Measurements from ENCODE around the gene WIPF2.
"Not testable (repeated sequence)": the region's sequence is repeated elsewhere in the genome, so short reads cannot be mapped to it uniquely, and the experiment has no call there.

WIPF2 gene

DNA sequence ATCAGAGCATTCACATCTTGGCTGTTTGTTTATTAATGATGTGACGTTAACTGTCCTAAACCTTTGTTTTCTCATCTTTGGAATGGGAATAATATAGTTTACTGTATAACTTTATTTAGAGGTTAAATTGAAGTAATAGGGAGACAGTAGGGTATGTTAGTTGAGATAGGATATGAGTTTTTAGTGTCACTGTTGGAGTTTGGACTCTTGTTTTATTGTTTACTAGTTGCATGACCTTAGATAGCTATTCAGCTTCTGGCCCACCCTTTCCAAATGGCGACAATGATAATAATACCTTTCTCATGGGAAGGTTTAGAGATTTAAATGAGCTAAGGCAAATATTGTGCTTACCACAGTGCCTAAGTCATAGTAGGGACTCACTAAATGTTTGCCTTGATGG is 40.4 kb downstream of the WIPF2 start:
- DNase-seq: no peak

- no peak for DNase-seq
Measured at GRCh38 chr17:40260528-40260927, 41.4 kb downstream of the WIPF2 start.

DNA sequence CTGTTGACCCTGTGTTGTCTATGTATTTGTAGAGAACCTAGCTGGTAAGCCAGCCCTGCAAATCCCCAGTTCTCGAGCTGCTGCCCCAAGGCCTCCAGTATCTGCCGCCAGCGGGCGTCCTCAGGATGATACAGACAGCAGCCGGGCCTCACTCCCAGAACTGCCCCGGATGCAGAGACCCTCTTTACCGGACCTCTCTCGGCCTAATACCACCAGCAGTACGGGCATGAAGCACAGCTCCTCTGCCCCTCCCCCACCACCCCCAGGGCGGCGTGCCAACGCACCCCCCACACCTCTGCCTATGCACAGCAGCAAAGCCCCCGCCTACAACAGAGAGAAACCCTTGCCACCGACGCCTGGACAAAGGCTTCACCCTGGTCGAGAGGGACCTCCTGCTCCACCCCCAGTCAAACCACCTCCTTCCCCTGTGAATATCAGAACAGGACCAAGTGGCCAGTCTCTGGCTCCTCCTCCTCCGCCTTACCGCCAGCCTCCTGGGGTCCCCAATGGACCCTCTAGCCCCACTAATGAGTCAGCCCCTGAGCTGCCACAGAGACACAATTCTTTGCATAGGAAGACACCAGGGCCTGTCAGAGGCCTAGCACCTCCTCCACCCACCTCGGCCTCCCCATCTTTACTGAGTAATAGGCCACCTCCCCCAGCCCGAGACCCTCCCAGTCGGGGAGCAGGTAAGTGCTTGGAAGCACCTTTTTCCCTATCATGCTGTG is 45.5 kb downstream of the WIPF2 start:
- DNase-seq: no peak

GRCh38 chr17:40265337-40265736 is 46.2 kb downstream of the WIPF2 start:
- DNase-seq: no peak

DNA sequence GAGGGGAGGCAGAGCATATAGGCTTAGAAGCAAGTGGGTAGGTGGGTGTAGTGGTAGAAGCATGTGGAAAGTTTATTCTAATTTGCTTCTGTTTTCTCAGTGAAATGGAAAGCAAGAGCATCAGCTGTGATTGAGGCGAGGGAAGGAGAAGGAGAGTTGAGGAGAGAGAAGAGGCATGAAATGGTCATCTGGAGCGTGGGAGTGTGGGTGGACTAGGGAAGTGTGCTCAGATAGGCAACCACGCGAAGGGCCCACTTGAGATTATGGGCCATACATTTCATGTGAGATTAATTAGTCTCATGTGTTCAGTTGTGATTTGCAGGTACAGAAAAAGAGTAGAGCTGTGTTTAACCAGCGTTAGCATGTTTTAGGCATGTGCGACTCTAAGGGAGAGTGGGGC is 47.8 kb downstream of the WIPF2 start:
- DNase-seq: no peak

GRCh38 chr17:40268141-40268712 is 49.1 kb downstream of the WIPF2 start:
- DNase-seq: no peak

GRCh38 chr17:40278414-40278813 is 59.3 kb downstream of the WIPF2 start:
- no peak for DNase-seq

DNA sequence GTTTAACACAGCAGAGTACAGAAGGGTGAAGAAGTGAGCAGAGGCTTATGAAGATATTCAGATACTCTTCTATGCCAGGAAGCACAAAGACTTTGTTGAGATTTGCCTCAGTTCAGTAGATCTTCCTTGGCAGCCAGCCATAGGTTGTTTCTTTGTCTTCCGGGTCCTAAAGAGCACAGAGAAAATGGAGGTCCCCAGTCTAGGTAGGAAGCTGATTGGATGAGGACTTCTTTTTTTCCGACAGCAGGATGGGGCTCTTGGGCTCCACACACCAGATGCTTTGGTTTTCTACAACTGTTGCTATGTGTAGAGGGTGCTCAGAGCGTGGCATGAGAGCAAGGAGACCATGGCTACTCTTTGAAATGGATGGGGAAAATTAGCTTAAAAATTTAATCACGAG is 60.3 kb downstream of the WIPF2 start:
- DNase-seq: no peak

DNA sequence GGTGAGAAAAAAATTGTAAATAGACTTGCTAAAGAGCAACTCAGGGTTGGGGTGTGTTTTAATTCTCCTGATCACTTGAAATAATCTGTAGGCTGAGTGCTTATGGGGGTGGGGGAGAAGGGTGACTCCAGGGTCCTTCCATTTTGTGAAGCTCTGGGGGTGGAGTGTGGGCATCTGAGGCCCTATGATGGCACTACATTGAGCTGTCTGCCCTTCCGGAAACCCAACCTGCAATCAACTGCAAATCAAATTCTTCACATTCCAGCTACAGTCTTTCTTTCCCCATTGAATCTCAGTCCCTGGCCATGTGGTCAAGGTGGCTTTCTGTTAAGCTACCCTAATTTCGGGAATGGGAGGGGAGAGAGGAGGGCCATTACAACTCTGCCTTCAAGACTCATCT is 62.6 kb downstream of the WIPF2 start:
- DNase-seq: no peak

DNA sequence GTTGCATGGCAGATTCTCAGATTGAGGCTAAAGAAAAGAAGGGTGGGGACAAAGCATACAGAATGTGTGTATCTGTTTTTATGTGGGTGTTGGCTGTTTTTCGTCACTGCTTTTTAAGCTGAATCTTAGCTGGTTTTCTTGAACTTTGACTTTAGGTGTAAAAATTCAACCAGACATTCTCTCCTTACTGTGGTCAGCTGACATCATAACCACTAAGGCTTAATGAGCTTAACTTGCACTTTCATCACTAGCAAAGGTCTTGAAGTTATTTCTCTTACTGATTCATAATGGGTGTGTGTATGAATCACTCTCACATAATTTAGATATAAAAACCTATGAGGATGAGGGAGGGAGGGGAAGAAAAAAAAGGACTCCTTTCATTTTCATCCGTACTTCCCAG is 64.6 kb downstream of the WIPF2 start:
- no peak for DNase-seq

DNA sequence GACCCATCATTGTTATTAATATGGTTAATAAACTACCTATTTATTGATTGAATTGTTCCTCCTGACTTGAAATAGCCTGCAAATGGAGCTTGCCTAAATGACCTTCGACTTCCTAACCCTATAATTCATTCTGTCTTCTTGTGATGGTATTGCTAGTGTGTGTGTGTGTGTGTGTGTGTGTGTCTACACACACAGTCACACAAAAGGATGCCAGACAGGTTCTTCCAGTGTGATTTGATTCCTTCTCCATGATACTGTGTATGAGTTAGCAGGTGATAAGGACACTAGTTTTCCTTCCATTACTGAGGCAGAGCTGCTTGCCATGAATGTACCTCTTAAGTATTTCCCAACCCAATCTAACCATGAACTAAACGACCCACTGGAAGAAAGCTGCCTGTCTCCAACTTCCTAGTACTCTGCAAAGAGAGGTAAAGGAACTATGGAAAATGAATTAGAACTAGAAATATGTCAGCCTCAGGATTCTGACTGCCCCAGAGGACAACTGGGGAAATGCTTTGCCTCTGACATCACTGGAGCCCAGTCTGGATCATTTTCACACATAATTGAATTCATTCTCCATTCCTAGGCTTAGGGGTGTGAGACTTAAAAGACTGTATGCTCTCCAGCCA is 65.1 kb downstream of the WIPF2 start:
- peak; percentile 74 for DNase-seq

DNA sequence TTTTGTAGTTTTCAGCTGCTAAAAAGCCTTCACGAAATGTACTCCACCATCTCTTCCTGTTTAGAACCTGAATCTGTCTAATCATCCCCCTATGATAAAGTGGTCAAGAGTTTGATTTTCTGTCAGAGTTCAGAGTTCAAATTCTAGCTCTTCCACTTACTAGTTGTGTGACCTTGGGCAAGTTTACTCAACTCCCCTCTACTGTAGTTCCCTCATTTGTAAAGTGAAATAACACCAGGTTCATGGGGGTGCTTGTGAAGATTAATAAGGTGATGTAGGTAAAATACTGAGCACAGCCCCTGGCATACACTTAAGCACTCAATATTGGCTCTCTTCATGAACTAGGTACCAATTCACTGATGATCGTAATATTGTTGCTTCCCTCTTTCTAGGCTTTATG is 67.4 kb downstream of the WIPF2 start:
- DNase-seq: no peak

GRCh38 chr17:40287159-40287493 is 68.0 kb downstream of the WIPF2 start:
- no peak for DNase-seq

DNA sequence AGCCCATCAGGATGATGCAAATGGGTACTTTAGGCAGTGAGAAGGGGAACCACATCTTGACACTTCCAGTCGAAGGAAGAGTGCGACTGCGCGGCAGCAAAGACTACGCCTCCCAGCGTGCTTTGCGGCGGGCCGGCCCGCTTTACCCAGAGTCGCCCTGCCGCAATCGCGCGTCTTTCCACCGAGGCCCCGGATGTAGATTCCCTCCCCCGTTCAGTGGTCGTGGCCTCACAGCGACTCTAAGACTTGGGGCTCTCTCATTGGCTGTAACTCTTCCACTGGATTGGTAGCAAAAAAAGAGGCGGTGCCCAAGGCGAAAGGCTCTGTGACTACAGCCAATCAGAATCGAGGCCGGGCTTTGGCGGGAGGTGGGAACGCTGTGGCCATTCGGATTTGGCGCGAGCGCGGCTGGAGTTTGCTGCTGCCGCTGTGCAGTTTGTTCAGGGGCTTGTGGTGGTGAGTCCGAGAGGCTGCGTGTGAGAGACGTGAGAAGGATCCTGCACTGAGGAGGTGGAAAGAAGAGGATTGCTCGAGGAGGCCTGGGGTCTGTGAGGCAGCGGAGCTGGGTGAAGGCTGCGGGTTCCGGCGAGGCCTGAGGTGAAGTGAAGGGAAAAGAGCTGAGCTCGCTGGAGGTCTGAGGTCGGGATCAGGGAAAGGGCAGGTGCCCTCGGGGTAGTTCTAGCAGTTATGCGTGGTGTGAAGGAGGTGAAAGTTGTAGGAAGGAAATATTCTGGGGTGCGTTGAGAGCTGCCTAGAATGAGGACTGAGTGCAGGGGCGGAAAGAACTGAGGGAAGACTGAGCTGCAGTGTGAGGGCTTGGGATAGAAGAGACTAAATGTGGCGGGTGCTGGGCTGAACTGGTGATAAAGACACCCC is 68.6 kb downstream of the WIPF2 start, which contains the start of gene CDC6:
Gene CDC6 (plus strand): TSS at position 386 of the 876 bp plus-strand sequence. CDS start 1,542 bp downstream, outside the sequence.
- DNase-seq: peak; percentile 100

DNA sequence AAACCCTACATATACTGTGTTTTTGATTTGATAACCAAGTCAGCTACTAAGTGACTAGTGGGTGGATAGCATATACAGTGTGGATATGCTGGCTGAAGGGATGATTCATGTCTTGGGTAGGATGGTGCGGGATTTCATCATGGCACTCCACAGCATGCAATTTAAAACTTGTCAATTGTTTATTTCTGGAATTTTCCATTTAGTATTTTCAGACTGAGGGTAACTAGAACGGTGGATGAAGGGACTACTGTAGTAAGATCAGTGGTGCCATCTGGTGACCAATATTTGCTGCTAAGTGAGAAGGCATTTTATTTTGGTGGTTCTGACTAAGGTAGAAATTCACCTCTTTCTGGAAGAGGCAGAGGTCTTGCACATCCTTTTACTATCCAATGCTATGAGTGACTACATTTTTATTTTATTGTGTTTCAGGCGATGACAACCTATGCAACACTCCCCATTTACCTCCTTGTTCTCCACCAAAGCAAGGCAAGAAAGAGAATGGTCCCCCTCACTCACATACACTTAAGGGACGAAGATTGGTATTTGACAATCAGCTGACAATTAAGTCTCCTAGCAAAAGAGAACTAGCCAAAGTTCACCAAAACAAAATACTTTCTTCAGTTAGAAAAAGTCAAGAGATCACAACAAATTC is 71.7 kb downstream of the WIPF2 start:
- no peak for DNase-seq

- DNase-seq: peak; percentile 43
Measured at GRCh38 chr17:40291281-40291664, 72.2 kb downstream of the WIPF2 start.

DNA sequence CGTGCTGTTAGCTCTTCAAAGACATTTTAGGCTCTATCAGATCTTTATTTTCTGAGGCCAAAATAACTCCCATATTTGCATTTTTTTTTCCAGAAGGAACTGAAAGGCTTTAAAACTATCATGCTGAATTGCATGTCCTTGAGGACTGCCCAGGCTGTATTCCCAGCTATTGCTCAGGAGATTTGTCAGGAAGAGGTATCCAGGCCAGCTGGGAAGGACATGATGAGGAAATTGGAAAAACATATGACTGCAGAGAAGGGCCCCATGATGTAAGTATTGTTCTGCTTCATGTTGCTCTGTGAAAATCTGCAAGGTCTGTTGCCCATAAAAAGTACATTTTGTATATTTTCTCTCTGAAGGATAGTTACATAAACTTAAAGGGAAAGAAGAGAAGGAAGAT is 74.3 kb downstream of the WIPF2 start:
- DNase-seq: peak; percentile 85

DNA sequence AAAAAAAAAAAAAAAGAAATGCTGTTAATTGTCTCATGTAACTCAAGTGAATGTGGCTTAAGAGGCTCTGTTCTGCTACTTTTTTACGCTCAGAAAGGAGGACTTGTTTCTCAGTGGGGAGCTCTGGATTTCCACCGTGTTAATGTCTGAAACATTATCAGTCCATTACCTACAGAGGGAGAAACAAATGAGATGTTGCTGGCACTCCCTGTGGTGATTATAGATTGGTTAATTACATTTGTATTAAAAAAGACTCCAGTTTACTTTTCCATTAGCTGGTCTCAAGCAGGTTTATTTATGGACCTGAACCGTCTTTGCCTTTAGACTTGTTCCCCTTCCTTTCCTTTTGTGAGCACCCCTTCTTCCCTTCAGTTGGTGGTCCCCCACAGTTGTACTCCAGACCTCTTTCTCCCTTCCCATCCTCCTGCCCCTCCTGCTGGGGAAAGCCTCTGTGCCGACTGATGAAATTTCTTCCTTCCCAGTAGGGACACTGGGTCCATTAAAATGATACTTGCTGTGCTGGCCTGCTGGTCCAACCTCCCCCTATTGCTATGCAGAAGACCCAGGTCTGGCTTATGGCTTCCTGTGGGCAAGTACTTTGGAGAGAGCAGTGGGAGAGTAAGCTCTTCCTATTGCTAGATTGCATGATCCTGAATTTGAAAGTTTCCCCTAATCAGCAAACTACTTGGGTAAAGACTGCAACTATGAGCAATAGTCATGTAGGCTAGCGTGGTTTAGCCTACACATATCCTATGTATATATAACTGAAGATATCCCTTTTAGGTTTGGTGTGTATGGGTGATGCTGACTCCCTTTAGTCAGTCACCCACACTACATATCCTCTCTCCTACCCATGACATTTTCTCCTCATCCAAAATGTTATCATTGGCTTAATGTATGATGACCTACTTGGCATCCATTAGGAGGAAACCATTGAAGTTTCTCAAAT is 76.7 kb downstream of the WIPF2 start:
- no peak for DNase-seq

GRCh38 chr17:40297511-40297910 is 78.4 kb downstream of the WIPF2 start:
- no peak for DNase-seq

DNA sequence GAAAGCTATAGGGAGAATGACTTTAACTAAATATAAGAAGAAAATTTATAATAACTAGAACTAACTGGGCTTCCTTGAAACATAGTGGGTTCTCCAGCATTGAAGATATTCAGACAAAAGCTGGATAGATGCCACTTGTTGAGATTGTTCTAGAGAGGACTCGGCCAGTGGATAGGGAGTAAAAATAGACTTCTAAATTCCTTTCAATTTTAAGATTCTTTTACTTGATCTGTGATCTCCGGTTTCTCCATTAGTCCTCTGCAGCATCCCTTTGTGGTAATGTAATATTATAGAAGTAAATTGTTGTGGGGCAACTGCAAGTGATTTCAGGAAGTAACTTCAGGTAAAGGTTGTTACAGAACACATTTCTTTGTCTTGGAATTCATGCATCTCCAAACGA is 79.6 kb downstream of the WIPF2 start:
- DNase-seq: no peak

GRCh38 chr17:40299159-40299757 is 80.2 kb downstream of the WIPF2 start:
- not testable (repeated sequence) for DNase-seq

Data from femur (tissue), 1 donor.